UCSD-AML1 (cell line): ENCODE measurements around the gene RBFOX1.

Source experiments
- DNase-seq: peaks from one replicate; lab custom pipeline; 2025; ENCODE audit not compliant: unreplicated experiment; lab: John Stamatoyannopoulos, UW

Gene RBFOX1

GRCh38 chr16:7585705-7586104 lies 253.1 kb downstream of the RBFOX1 start:
- no peak for DNase-seq

- DNase-seq = no peak
These were observed 258.3 kb downstream of the RBFOX1 start for GRCh38 chr16:7590934-7591333.

- no peak for DNase-seq
These were observed 263.7 kb downstream of the RBFOX1 start for GRCh38 chr16:7596308-7596707.

- DNase-seq = no peak
These were observed 265.0 kb downstream of the RBFOX1 start for GRCh38 chr16:7597677-7598076.

GRCh38 chr16:7601100-7601499 lies 268.5 kb downstream of the RBFOX1 start:
- no peak for DNase-seq

- DNase-seq = no peak
These were observed 269.8 kb downstream of the RBFOX1 start for GRCh38 chr16:7602291-7602950.

- DNase-seq = no peak
These were observed 273.2 kb downstream of the RBFOX1 start for GRCh38 chr16:7605812-7606211.

- DNase-seq = no peak
These were observed 280.0 kb downstream of the RBFOX1 start for GRCh38 chr16:7612671-7613070.

GRCh38 chr16:7613518-7613917 lies 280.9 kb downstream of the RBFOX1 start:
- no peak for DNase-seq

GRCh38 chr16:7614021-7614795 lies 281.6 kb downstream of the RBFOX1 start:
- no peak for DNase-seq

- no peak for DNase-seq
These were observed 282.9 kb downstream of the RBFOX1 start for GRCh38 chr16:7615565-7615964.

GRCh38 chr16:7624871-7625766 lies 292.5 kb downstream of the RBFOX1 start:
- no peak for DNase-seq

- DNase-seq = no peak
These were observed 296.3 kb downstream of the RBFOX1 start for GRCh38 chr16:7628981-7629380.

- DNase-seq = no peak
These were observed 296.9 kb downstream of the RBFOX1 start for GRCh38 chr16:7629571-7629970.

- DNase-seq = no peak
These were observed 304.8 kb downstream of the RBFOX1 start for GRCh38 chr16:7637446-7637845.

- DNase-seq = no peak
These were observed 305.7 kb downstream of the RBFOX1 start for GRCh38 chr16:7638306-7638705.

- DNase-seq = no peak
These were observed 307.7 kb downstream of the RBFOX1 start for GRCh38 chr16:7640334-7640733.

- DNase-seq = no peak
These were observed 311.5 kb downstream of the RBFOX1 start for GRCh38 chr16:7644176-7644575.

GRCh38 chr16:7644811-7645210 lies 312.2 kb downstream of the RBFOX1 start:
- DNase-seq = no peak

- DNase-seq = no peak
These were observed 314.3 kb downstream of the RBFOX1 start for GRCh38 chr16:7646821-7647500.

GRCh38 chr16:7650431-7650830 lies 317.8 kb downstream of the RBFOX1 start:
- DNase-seq = no peak
